ENCODE results near the gene SRSF2.
A peak's percentile ranks its signal among the peaks of the same experiment; 100 is the strongest.
"Not testable (repeated sequence)": the region's sequence is repeated elsewhere in the genome, so short reads cannot be mapped to it uniquely, and the experiment has no call there.

SRSF2 gene

GRCh38 chr17:76713765-76714164 is 23.4 kb downstream of the SRSF2 start:
- H3K23ac ChIP-seq (ENCODE audit: low read depth, low read length, poor library complexity): no peak overlapping the region
- no peaks in the 10 kb centered on the region for H3K27me3 ChIP-seq (ENCODE audit: control insufficient read depth in 3 of 3, insufficient read depth in 3 of 3, low read depth in 1 of 3, low read length in 3 of 3)
- H2BK5ac ChIP-seq (ENCODE audit: low read length): no peak overlapping the region
- H2AFZ ChIP-seq (ENCODE audit: low read length): no peak overlapping the region
- no peak overlapping the region for H3K27ac ChIP-seq (replicated peaks; ENCODE audit: low read length)
- no peak overlapping the region for H4K91ac ChIP-seq (ENCODE audit: low read depth, low read length, poor library complexity)
- no peak overlapping the region for H3K9ac ChIP-seq (ENCODE audit: low read depth, low read length, poor library complexity)
- H3K79me1 ChIP-seq (ENCODE audit: low read depth, low read length): peaks cover 4% of the 10 kb centered on the region
- H3K4ac ChIP-seq (ENCODE audit: low read length): no peak overlapping the region
- H3K18ac ChIP-seq (ENCODE audit: low read length): no peak overlapping the region
- H3K4me1 ChIP-seq (ENCODE audit: control insufficient read depth in 2 of 2, insufficient read depth in 1 of 2, low read depth in 1 of 2, low read length in 2 of 2): peaks cover 15% of the 10 kb centered on the region in 2 donors
- no peak overlapping the region for H4K8ac ChIP-seq (ENCODE audit: low read depth, low read length)
- WGBS, 2 donors (ENCODE audit: extremely low coverage in 2 of 2, insufficient read length in 2 of 2, insufficient replicate concordance in 1 of 2): no CpG with 5 or more reads among the region's 7 CpGs
- no peak overlapping the region for H3K14ac ChIP-seq (ENCODE audit: low read length)
- no peak for DNase-seq (ENCODE audit: low spot score)
- H3K4me3 ChIP-seq (ENCODE audit: low read length in 2 of 2): no peak overlapping the region
- no peak overlapping the region for H2BK120ac ChIP-seq (ENCODE audit: low read depth, low read length)
- no peak overlapping the region for H2BK15ac ChIP-seq (ENCODE audit: low read length)
- H2BK12ac ChIP-seq (ENCODE audit: low read length): no peak overlapping the region
- no peak overlapping the region for H3K4me2 ChIP-seq (ENCODE audit: insufficient read depth, low read length, poor library complexity, severe bottlenecking)
- H3K36me3 ChIP-seq (replicated peaks in 1 of 2; ENCODE audit: control insufficient read depth in 2 of 2, insufficient read depth in 2 of 2, low read length in 2 of 2): peaks cover 22 to 48% of the 10 kb centered on the region in 2 donors
- no peak overlapping the region for H2AK5ac ChIP-seq (ENCODE audit: low read depth, low read length)
- no peaks in the 10 kb centered on the region for H3K9me3 ChIP-seq (replicated peaks in 1 of 2; ENCODE audit: control insufficient read depth in 2 of 2, insufficient read depth in 1 of 2, low read depth in 1 of 2, low read length in 2 of 2)

- DNase-seq (ENCODE audit: low spot score); H3K4me2 ChIP-seq (ENCODE audit: insufficient read depth, low read length, poor library complexity, severe bottlenecking); H2BK15ac ChIP-seq (ENCODE audit: low read length); H4K8ac ChIP-seq (ENCODE audit: low read depth, low read length); H2BK5ac ChIP-seq (ENCODE audit: low read length); H2BK120ac ChIP-seq (ENCODE audit: low read depth, low read length); H3K4ac ChIP-seq (ENCODE audit: low read length); H3K79me1 ChIP-seq (ENCODE audit: low read depth, low read length); H3K9me3 ChIP-seq (replicated peaks in 1 of 2; ENCODE audit: control insufficient read depth in 2 of 2, insufficient read depth in 1 of 2, low read depth in 1 of 2, low read length in 2 of 2); H2AFZ ChIP-seq (ENCODE audit: low read length); H2BK12ac ChIP-seq (ENCODE audit: low read length); H3K23ac ChIP-seq (ENCODE audit: low read depth, low read length, poor library complexity); H2AK5ac ChIP-seq (ENCODE audit: low read depth, low read length); H3K4me3 ChIP-seq (ENCODE audit: low read length in 2 of 2); H4K91ac ChIP-seq (ENCODE audit: low read depth, low read length, poor library complexity); H3K9ac ChIP-seq (ENCODE audit: low read depth, low read length, poor library complexity); H3K18ac ChIP-seq (ENCODE audit: low read length); H3K27me3 ChIP-seq (ENCODE audit: control insufficient read depth in 3 of 3, insufficient read depth in 3 of 3, low read depth in 1 of 3, low read length in 3 of 3); H3K27ac ChIP-seq (replicated peaks; ENCODE audit: low read length); H3K14ac ChIP-seq (ENCODE audit: low read length): not testable (repeated sequence)
- peaks cover 12 to 33% of the 10 kb centered on the region in 2 donors for H3K36me3 ChIP-seq (replicated peaks in 1 of 2; ENCODE audit: control insufficient read depth in 2 of 2, insufficient read depth in 2 of 2, low read length in 2 of 2)
- peaks cover 25% of the 10 kb centered on the region in 2 donors for H3K4me1 ChIP-seq (ENCODE audit: control insufficient read depth in 2 of 2, insufficient read depth in 1 of 2, low read depth in 1 of 2, low read length in 2 of 2)
- WGBS, 2 donors (ENCODE audit: extremely low coverage in 2 of 2, insufficient read length in 2 of 2, insufficient replicate concordance in 1 of 2): no CpG with 5 or more reads among the region's 7 CpGs
Observed at GRCh38 chr17:76712321-76712720, 24.8 kb downstream of the SRSF2 start.

- Histone ChIP-seq H3K36me3 (replicated peaks in 1 of 2; ENCODE audit: control insufficient read depth in 2 of 2, insufficient read depth in 2 of 2, low read length in 2 of 2) (peaks cover 5 to 21% of the 10 kb centered on the region in 2 donors), H3K4ac (ENCODE audit: low read length) (peak within 1 kb of the TSS; percentile 18), H3K27ac (replicated peaks; ENCODE audit: low read length) (peak within 1 kb of the TSS; percentile 52), H2BK120ac (ENCODE audit: low read depth, low read length) (peak within 1 kb of the TSS; percentile 29), H4K91ac (ENCODE audit: low read depth, low read length, poor library complexity) (no peak within 1 kb of the TSS), H2AK5ac (ENCODE audit: low read depth, low read length) (peak within 1 kb of the TSS; percentile 87), H3K27me3 (ENCODE audit: control insufficient read depth in 3 of 3, insufficient read depth in 3 of 3, low read depth in 1 of 3, low read length in 3 of 3) (no peaks in the 10 kb centered on the region), H2BK12ac (ENCODE audit: low read length) (no peak within 1 kb of the TSS), H3K14ac (ENCODE audit: low read length) (no peak within 1 kb of the TSS), H2AFZ (ENCODE audit: low read length) (peak within 1 kb of the TSS; percentile 92), H3K4me2 (ENCODE audit: insufficient read depth, low read length, poor library complexity, severe bottlenecking) (peak within 1 kb of the TSS; percentile 74), H3K4me3 (ENCODE audit: low read length in 2 of 2) (peak within 1 kb of the TSS; percentile 67 to 86), H3K4me1 (ENCODE audit: control insufficient read depth in 2 of 2, insufficient read depth in 1 of 2, low read depth in 1 of 2, low read length in 2 of 2) (peaks cover 25% of the 10 kb centered on the region in 2 donors), H2BK5ac (ENCODE audit: low read length) (no peak within 1 kb of the TSS), H3K23ac (ENCODE audit: low read depth, low read length, poor library complexity) (peak within 1 kb of the TSS; percentile 1), H3K9me3 (replicated peaks in 1 of 2; ENCODE audit: control insufficient read depth in 2 of 2, insufficient read depth in 1 of 2, low read depth in 1 of 2, low read length in 2 of 2) (no peaks in the 10 kb centered on the region), H3K9ac (ENCODE audit: low read depth, low read length, poor library complexity) (peak within 1 kb of the TSS; percentile 86), H2BK15ac (ENCODE audit: low read length) (peak within 1 kb of the TSS; percentile 61), H4K8ac (ENCODE audit: low read depth, low read length) (no peak within 1 kb of the TSS), H3K79me1 (ENCODE audit: low read depth, low read length) (peaks cover 5% of the 10 kb centered on the region), H3K18ac (ENCODE audit: low read length) (peak within 1 kb of the TSS; percentile 94)
- no CpG with 5 or more reads among the region's 56 CpGs for WGBS, 2 donors (ENCODE audit: extremely low coverage in 2 of 2, insufficient read length in 2 of 2, insufficient replicate concordance in 1 of 2)
- peak; percentile 53 for DNase-seq (ENCODE audit: low spot score)
Observed at GRCh38 chr17:76710863-76711611, 26.1 kb downstream of the SRSF2 start, which contains the start of gene MXRA7. Gene MXRA7 (minus strand): TSS chr17:76710965. CDS start chr17:76710946, 19 bp downstream.
